Activated naive CD4-positive, alpha-beta T cell treated with anti-CD3 and anti-CD28 coated beads for 36 hours (primary cell): Measurements from ENCODE around the gene SCUBE3. TPM values are rescaled to one million over a fixed set of nuclear protein-coding genes. Genes with fewer than 3 reads are reported as not detected.

Source experiments
- CTCF ChIA-PET: fragments of 350-600 bp; sonication (Branson Sonifier 250); formaldehyde crosslinking; loops from one replicate; lab custom pipeline; 2021; ENCODE audit warnings: antibody characterized with exemption; lab: Charles Lee
- DNase-seq: peaks from one replicate; pipeline ENCODE4 v3.0.0-alpha.2; 2020
- H3K27ac Mint-ChIP-seq: one replicate; pipeline ENCODE4 v1.8.0; 2021; ENCODE audit warnings: mild to moderate bottlenecking, mixed read lengths
- H3K27me3 Mint-ChIP-seq: one replicate; pipeline ENCODE4 v1.8.0; 2021; ENCODE audit warnings: low read depth, mixed read lengths
- H3K36me3 Mint-ChIP-seq: one replicate; pipeline ENCODE4 v1.8.0; 2021; ENCODE audit warnings: low read depth, mixed read lengths
- H3K4me1 Mint-ChIP-seq: one replicate; pipeline ENCODE4 v1.8.0; 2021; ENCODE audit warnings: low read depth, mixed read lengths
- H3K4me3 Mint-ChIP-seq: one replicate; pipeline ENCODE4 v1.8.0; 2021; ENCODE audit warnings: mild to moderate bottlenecking, moderate library complexity, mixed read lengths
- H3K9me3 Mint-ChIP-seq: one replicate; pipeline ENCODE4 v1.8.0; 2021; ENCODE audit warnings: mixed read lengths
- intact Hi-C: fragments of 100-400 bp; cut with micrococcal nuclease; formaldehyde crosslinking; loops from one replicate; pipeline ENCODE4 v1.15.1; 2023
- total RNA-seq, 2 experiments: library from RNA; stranded (reverse); gene quantifications; one replicate each; pipeline ENCODE4 v1.2.3, GENCODE V29; 2021

Gene SCUBE3
- total RNA-seq, 2 experiments from 2014 or later: not detected

DNA sequence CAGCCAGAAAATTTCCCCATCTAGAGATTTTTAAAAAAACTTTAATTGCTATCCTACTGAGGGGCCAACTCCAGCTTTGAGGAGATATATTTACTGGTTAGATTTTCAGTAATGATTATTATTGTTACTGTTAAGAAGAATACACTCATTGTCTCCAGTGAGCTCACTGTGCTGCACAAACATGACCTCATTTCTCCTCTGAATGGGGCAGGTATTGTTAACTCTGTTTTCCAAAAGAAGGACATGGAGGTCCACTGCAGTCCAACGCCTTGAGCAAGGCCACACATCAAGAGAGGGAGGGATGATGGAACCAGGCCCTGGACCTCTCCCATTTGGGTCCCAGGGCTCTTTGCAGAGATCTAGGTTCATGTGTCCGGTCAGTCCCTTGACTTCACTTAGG lies 13.9 kb upstream of the SCUBE3 start:
- Mint-ChIP-seq H3K4me1 (no peaks in the 10 kb centered on the region), H3K9me3 (no peaks in the 10 kb centered on the region), H3K36me3 (no peaks in the 10 kb centered on the region), H3K27me3 (peaks cover 13% of the 10 kb centered on the region), H3K4me3 (no peak overlapping the region), H3K27ac (no peak overlapping the region)
- intact Hi-C loops: no loop called here
- DNase-seq: no peak
- CTCF ChIA-PET: interaction anchor here (1.2 to 1.6 kb wide), 2 partner anchors 41 to 53 kb away, joined by 4 to 5 read pairs; no protein-coding TSS in a partner anchor

DNA sequence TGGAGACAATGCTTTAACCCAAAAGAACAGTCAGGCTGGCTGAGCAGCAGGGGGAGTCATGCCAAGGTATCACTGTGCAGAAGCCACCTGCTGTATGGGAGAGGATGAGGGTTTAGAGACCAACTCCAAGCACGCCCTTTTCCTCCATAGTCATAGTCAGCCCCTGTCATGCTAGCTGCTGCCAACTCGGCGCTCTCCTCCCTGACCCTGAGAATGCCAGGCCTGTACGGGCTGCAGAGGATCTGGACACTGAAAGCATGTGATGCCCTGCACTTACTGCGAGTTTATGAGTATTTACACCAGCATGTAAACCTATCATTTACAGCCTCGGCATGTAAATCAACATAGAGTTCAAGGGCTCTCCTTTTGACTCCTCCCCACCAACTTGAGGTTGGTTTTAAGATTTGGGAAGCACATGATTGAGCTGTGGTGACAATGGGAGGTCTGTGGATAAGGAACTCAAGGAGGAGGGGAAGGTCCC lies 11.7 kb upstream of the SCUBE3 start:
- no peak for DNase-seq
- Mint-ChIP-seq H3K9me3 (no peaks in the 10 kb centered on the region), H3K27me3 (peaks cover 15% of the 10 kb centered on the region), H3K4me1 (no peaks in the 10 kb centered on the region), H3K27ac (no peak overlapping the region), H3K36me3 (no peaks in the 10 kb centered on the region), H3K4me3 (no peak overlapping the region)
- intact Hi-C loops: no loop called here
- CTCF ChIA-PET: interaction anchor here (0.6 to 9.6 kb wide), 3 partner anchors 39 to 68 kb away, joined by 3 to 99 read pairs (median 3); no protein-coding TSS in a partner anchor

DNA sequence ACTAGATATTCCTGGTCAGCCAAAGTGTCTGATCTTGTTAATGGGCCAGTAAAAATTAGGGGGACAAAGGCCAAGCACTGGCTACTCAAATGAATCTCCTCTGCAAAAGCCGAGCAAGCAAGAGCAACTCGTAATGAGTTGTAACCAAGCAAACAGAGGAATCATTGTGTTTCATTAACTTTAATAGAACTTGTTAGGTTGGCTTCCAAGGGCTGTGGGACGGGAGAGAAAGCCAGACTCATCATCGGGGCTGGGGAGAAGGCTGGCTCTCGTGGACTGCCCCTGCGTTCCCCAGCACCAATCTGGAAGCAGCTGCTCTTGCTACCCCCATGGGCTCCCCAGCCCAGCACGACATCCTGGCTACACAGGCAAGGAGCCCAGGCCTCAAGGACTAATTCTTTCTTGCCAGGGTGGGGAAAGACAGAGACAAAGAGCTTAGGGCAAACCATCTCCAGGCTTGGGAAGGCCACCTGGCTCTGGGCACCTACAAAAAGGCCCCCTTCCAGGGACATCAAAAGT lies 10.5 kb upstream of the SCUBE3 start:
- peaks cover 20% of the 10 kb centered on the region for H3K27me3 Mint-ChIP-seq
- intact Hi-C loops: no loop called here
- DNase-seq: no peak

DNA sequence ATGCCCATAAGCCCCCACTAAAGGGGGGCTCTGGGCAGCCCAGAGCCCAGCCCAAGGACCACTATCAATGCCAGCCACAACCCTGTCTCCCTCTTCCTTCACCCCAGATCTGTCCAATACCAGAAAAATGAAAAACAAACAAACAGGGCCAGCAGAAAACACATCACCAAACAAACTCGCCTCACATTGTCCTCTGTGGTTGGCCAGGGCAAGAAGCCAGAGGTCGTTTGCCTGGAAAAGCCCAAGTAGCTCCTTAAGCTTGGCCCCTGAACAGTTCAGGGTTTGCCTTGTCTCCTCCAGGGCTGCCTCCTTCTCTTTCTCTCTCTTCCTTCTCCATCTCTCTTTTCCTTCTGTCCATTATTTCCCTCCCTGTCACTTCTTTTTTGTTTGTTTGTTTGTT lies 10.1 kb upstream of the SCUBE3 start:
- CTCF ChIA-PET: interaction anchor here (0.7 to 9.6 kb wide), 7 partner anchors 20 to 175 kb away, joined by 3 to 99 read pairs (median 5); no protein-coding TSS in a partner anchor
- H3K4me3 Mint-ChIP-seq: no peak overlapping the region
- no peaks in the 10 kb centered on the region for H3K4me1 Mint-ChIP-seq
- intact Hi-C loops: no loop called here
- DNase-seq: no peak
- peaks cover 23% of the 10 kb centered on the region for H3K27me3 Mint-ChIP-seq
- no peaks in the 10 kb centered on the region for H3K9me3 Mint-ChIP-seq
- H3K27ac Mint-ChIP-seq: no peak overlapping the region
- H3K36me3 Mint-ChIP-seq: no peaks in the 10 kb centered on the region

More for the DNA sequence above, 10.5 kb upstream of the SCUBE3 start:
- CTCF ChIA-PET: interaction anchor here (1.0 to 9.6 kb wide), 3 partner anchors 37 to 56 kb away, joined by 3 to 99 read pairs (median 6); no protein-coding TSS in a partner anchor
- Mint-ChIP-seq H3K9me3 (no peaks in the 10 kb centered on the region), H3K36me3 (no peaks in the 10 kb centered on the region), H3K4me1 (no peaks in the 10 kb centered on the region), H3K27ac (no peak overlapping the region), H3K4me3 (no peak overlapping the region)

DNA sequence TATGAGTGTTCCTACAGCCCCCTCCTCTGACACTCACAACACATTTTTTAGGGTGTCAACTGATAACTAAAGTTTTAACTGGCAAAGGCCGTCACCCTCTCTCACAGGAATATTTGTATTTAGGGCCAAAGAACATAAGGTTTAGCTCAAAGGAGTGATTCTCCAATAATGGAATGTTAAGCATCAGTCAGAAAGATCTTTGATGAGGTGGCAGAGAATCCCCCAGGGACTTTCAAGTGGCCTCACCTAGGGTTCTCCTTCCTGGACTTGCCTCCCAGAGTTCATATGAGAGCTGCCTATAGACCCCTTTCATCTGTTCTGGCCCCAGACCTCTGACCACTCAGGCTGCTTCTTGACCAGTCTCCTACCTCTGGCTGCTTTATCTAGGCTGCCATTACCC lies 7.4 kb upstream of the SCUBE3 start:
- peaks cover 35% of the 10 kb centered on the region for H3K27me3 Mint-ChIP-seq
- H3K36me3 Mint-ChIP-seq: no peaks in the 10 kb centered on the region
- CTCF ChIA-PET: interaction anchor here (0.6 to 9.6 kb wide), 15 partner anchors 11 to 295 kb away, joined by 3 to 99 read pairs (median 4); no protein-coding TSS in a partner anchor
- no peak for DNase-seq
- no peaks in the 10 kb centered on the region for H3K4me1 Mint-ChIP-seq
- intact Hi-C loops: no loop called here
- no peak overlapping the region for H3K27ac Mint-ChIP-seq
- H3K9me3 Mint-ChIP-seq: no peaks in the 10 kb centered on the region
- no peak overlapping the region for H3K4me3 Mint-ChIP-seq

DNA sequence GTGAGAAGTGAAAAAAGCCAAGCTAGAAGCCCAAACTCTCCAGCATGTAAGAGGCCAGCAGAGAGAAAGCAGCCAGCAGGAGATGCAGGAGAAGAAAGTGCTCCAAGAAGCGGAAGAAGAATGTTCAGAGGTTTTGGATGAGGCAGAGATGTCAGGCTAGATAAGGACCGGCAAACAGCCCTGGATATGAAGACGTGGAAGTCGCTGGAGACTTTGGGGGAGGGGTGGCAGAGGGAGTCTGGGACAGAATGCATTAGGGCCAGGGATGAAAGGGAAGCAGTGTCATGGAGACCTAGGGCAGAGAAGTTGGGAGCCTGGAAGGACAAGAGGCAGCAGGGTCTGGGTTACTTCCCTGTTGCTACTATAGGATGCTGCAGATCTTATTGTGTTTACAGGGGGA lies 5.3 kb upstream of the SCUBE3 start:
- H3K4me1 Mint-ChIP-seq: peaks cover 5% of the 10 kb centered on the region
- CTCF ChIA-PET: interaction anchor here (0.6 to 9.6 kb wide), 6 partner anchors 20 to 989 kb away, joined by 3 to 99 read pairs (median 4); no protein-coding TSS in a partner anchor
- no peak overlapping the region for H3K4me3 Mint-ChIP-seq
- intact Hi-C loops: no loop called here
- H3K36me3 Mint-ChIP-seq: no peaks in the 10 kb centered on the region
- no peak for DNase-seq
- H3K27ac Mint-ChIP-seq: no peak overlapping the region
- no peaks in the 10 kb centered on the region for H3K9me3 Mint-ChIP-seq
- peaks cover 56% of the 10 kb centered on the region for H3K27me3 Mint-ChIP-seq

DNA sequence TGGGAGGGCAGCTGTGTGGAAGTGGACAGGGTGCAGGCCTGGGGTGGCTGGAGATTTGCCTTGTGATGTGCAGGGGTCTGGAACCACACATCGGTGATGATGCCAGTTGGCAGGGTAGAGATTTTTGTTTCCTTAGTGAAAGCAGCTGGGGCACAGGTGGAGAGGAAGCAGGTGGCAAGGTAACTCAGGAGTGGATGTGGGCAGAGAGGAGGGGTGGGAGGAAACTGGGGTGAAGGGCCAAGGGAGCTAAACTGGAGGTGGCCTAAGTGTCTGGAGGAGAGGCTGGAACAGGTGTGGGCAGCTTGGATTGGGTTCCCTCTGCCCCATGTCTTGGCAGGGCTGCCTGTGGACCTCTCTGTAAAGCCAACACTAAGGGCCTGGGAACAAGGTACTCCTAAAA lies 4.7 kb upstream of the SCUBE3 start:
- H3K27ac Mint-ChIP-seq: no peak overlapping the region
- intact Hi-C loops: no loop called here
- no peaks in the 10 kb centered on the region for H3K9me3 Mint-ChIP-seq
- no peak for DNase-seq
- H3K36me3 Mint-ChIP-seq: no peaks in the 10 kb centered on the region
- peaks cover 5% of the 10 kb centered on the region for H3K4me1 Mint-ChIP-seq
- no peak overlapping the region for H3K4me3 Mint-ChIP-seq
- H3K27me3 Mint-ChIP-seq: peaks cover 56% of the 10 kb centered on the region
- CTCF ChIA-PET: interaction anchor here (0.6 to 9.6 kb wide), 4 partner anchors 32 to 86 kb away, joined by 3 to 99 read pairs (median 7); no protein-coding TSS in a partner anchor

DNA sequence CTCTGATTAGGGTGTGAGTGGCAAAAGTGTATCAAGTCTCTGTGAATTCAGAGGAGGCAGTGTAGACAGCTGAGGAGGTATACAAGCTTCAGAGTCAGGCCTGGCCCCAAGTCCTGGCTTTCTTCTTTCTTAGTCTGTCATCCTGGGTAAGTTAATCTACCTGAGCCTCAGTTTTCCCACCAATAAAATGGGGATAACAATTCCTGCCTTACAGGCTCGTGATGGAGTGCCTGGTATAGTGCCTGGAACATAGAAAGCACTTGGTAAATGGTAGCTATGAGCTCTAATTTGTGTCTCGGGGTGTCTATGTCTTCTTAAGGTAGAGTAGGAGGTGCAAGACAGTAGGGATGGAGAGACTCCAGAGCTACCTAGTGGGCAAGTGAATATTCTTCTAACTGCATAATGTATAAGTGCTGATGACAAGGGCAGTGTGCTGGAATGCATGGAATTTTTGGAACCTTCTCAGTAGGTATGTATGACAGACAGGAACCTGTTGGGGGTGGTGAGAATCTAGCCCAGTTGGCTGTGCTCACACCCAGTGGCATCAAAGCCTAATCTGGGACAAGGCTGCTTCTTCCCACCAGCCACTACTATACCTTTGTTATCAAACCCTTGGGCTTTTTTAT lies 4.0 kb upstream of the SCUBE3 start:
- peaks cover 5% of the 10 kb centered on the region for H3K4me1 Mint-ChIP-seq
- no peak overlapping the region for H3K4me3 Mint-ChIP-seq
- CTCF ChIA-PET: interaction anchor here (0.6 to 9.6 kb wide), 4 partner anchors 32 to 86 kb away, joined by 3 to 99 read pairs (median 7); no protein-coding TSS in a partner anchor
- no peaks in the 10 kb centered on the region for H3K9me3 Mint-ChIP-seq
- intact Hi-C loops: no loop called here
- no peaks in the 10 kb centered on the region for H3K36me3 Mint-ChIP-seq
- no peak for DNase-seq
- H3K27ac Mint-ChIP-seq: no peak overlapping the region
- H3K27me3 Mint-ChIP-seq: peaks cover 55% of the 10 kb centered on the region

DNA sequence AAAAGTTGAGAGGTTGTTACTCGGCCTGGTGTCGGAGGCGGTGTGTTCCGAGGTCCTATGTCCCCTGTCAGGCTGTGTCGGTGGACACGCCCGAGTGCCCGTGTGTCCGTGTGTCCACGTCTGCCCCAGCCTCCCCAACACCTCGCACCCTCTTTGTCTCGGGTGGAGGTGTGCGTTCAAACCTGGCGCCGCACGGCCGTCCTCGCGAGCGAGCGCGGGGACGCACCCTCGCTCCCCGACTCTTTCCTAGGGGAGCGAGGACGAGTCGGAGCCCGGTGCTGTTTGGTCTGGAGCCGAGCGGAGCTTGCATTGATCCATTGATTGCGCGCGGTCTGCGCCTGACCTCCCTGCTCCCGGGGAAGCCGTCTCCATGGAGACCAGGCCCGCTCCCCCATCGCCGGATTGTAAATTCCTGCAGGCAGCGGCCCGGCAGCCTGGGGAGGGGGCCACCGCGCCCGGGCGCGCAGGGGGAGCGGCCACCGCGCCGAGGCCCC lies 411 bp upstream of the SCUBE3 start:
- no peaks in the 10 kb centered on the region for H3K36me3 Mint-ChIP-seq
- H3K4me1 Mint-ChIP-seq: peaks cover 5% of the 10 kb centered on the region
- DNase-seq: no peak
- H3K4me3 Mint-ChIP-seq: peak overlapping the region; percentile 57
- no peaks in the 10 kb centered on the region for H3K9me3 Mint-ChIP-seq
- H3K27ac Mint-ChIP-seq: no peak overlapping the region
- intact Hi-C loops: no loop called here
- CTCF ChIA-PET: no interaction called here
- peaks cover 66% of the 10 kb centered on the region for H3K27me3 Mint-ChIP-seq

DNA sequence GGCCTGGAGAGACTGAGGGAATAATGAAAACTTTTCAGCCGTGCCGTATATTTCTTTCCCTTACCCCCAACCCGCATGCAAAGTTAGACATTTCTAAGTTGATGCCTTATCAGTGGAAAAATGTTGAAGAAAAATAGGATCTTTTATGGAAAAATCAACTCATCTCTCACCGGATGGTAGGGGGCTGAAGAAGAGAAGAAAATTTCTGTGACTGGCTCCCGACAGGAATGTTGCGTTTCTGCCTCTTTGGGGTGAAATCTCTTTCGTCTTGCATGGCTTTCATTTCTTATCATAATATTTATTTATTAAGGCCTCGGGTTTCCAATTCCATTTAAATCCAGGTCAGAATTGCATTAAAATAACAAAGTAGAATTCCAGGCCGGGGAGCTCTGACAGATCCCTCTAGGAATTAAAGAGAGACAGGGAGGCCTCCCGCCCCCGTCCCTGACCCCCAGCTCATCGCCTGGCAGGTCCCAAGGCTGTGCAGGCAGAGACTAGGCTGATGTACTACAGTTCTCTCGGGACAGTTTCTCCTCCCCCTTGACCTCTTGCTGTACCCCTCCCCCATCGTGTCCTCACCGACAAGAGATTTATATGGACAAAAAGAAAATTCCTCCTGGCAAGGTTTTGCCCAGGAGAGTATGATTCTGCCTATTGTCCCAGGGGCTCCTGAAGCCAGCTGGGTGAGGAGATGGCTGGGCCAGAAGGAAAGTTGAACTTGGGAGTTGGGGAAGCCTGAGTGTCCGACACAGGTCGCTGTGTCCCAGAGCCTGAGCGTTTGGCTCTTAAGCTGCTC lies 1.3 kb downstream of the SCUBE3 start:
- Mint-ChIP-seq H3K36me3 (no peaks in the 10 kb centered on the region), H3K27me3 (peaks cover 62% of the 10 kb centered on the region), H3K9me3 (no peaks in the 10 kb centered on the region), H3K27ac (no peak overlapping the region), H3K4me1 (peaks cover 5% of the 10 kb centered on the region), H3K4me3 (no peak overlapping the region)
- CTCF ChIA-PET: interaction anchor here (0.6 to 1.0 kb wide), 2 partner anchors 75 to 794 kb away, joined by 3 read pairs; no protein-coding TSS in a partner anchor
- intact Hi-C loops: no loop called here
- DNase-seq: no peak

DNA sequence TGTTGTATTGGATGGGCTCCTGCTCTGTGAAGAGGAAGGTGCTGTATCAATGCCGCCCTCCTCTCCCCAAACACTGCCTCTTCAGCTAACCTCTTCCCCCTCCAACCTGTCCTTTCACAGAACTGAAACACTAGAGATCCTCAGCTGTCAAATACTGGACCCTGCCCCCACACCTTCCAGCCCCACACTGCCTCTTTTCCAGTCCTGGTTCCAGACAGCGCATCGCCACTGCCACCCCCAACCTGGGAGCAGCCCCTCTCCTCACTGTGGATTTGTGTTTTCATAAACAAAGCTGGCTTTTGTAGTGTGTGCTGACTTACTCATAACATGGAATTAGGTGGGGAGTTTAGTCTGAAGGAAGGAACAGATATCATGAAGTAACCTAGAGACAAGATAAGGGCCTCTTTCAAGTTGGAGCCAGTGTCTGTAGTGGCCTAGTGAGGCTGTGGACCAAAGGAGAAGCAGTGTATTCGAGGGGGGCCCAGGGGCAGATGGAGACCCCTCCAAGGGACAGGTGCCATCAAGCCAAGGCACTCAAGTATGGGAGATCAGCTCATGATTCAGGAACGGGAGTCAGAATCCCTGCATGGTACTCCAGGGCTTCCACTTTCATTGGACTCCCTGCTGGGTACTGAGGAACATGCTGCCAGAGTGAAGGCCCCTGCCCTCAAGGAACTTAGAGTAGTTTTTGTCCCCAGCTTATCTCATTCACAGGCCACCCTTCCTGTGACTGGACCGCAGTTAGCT lies 2.1 kb downstream of the SCUBE3 start:
- peaks cover 59% of the 10 kb centered on the region for H3K27me3 Mint-ChIP-seq
- DNase-seq: no peak
- H3K27ac Mint-ChIP-seq: no peak overlapping the region
- CTCF ChIA-PET: interaction anchor here (0.9 kb wide), 1 partner anchor 9 kb away, joined by 3 read pairs; no protein-coding TSS in a partner anchor
- H3K4me3 Mint-ChIP-seq: no peak overlapping the region
- no peaks in the 10 kb centered on the region for H3K9me3 Mint-ChIP-seq
- intact Hi-C loops: no loop called here
- no peaks in the 10 kb centered on the region for H3K36me3 Mint-ChIP-seq
- H3K4me1 Mint-ChIP-seq: peaks cover 5% of the 10 kb centered on the region
